Esophagus muscularis mucosa (tissue), 4 donors: ENCODE results near the gene FOXP2. TPM values are rescaled to one million over a fixed set of nuclear protein-coding genes. Genes with fewer than 3 reads are reported as not detected.

Experiments used
- DNase-seq: peaks from one replicate; pipeline ENCODE4 v3.0.0-alpha.2; 2017; ENCODE audit errors: extremely low spot score
- H3K27ac ChIP-seq, 4 donors: fragments of 200-600 bp; sonication (generic); replicated peaks in 1 of 4; 1 replicate in 3 of 4; 2 replicates in 1 of 4; pipeline ENCODE4 v1.5.1; 2016 to 2019; ENCODE audit warnings: mild to moderate bottlenecking in 1 of 4
- H3K27me3 ChIP-seq, 4 donors: fragments of 200-600 bp; sonication (generic); one replicate each; pipeline versions ENCODE4 v1.5.1 to v1.6.0; 2016 to 2019
- H3K36me3 ChIP-seq, 4 donors: fragments of 200-600 bp; sonication (generic); one replicate each; pipeline ENCODE4 v1.5.1; 2016 to 2019
- H3K4me1 ChIP-seq, 4 donors: fragments of 200-600 bp; sonication (generic); one replicate each; pipeline ENCODE4 v1.5.1; 2016 to 2019
- H3K4me3 ChIP-seq, 4 donors: fragments of 200-600 bp; sonication (generic); 1 replicate in 2 of 4; 2 replicates in 2 of 4; pipeline ENCODE4 v1.5.1; 2016 to 2019; ENCODE audit warnings: mild to moderate bottlenecking in 4 of 4, moderate library complexity in 1 of 4
- H3K9me3 ChIP-seq, 4 donors: fragments of 200-600 bp; sonication (generic); 1 replicate in 3 of 4; 2 replicates in 1 of 4; pipeline ENCODE4 v1.5.1; 2016 to 2019
- EP300 ChIP-seq: sonication (generic); formaldehyde crosslinking; IDR thresholded peaks from one replicate; pipeline ENCODE4 v1.6.1; 2017; ENCODE audit warnings: antibody characterized with exemption
- POLR2A ChIP-seq: fragments of 450-650 bp; IDR thresholded peaks from one replicate; pipeline ENCODE4 v1.6.1; 2017; ENCODE audit warnings: antibody characterized with exemption, moderate library complexity, mild to moderate bottlenecking, low read depth
- POLR2AphosphoS5 ChIP-seq, 2 donors: sonication (generic); formaldehyde crosslinking; IDR thresholded peaks; one replicate each; pipeline ENCODE4 v1.6.1; 2017; ENCODE audit warnings: antibody characterized with exemption in 2 of 2
- WGBS: methylation state at CpG from one replicate; pipeline ENCODE4 v1.1.5; 2018; 5-methylcytosine and 5-hydroxymethylcytosine counted together
- intact Hi-C: fragments of 100-400 bp; cut with DNase I; formaldehyde crosslinking; loops from one replicate; pipeline ENCODE4 v1.15.1; 2023
- total RNA-seq, 4 donors: library from RNA; depleted of rRNA; stranded (reverse); fragments of >200 nt; gene quantifications; one replicate each; pipeline versions ENCODE4 v1.1.0 to v1.2.1, GENCODE V29; 2016
- TF ChIP-seq, protein P1 (sequence below), 3 experiments: fragments of 200-600 bp in 2 of 3; fragments of 450-650 bp in 1 of 3; sonication (generic) in 2 of 3; IDR thresholded peaks; one replicate each; pipeline ENCODE4 v1.5.1; 2017 to 2019; ENCODE audit warnings: antibody characterized with exemption in 3 of 3, mild to moderate bottlenecking in 2 of 3, moderate library complexity in 1 of 3

Gene FOXP2
- total RNA-seq, 4 donors from 2014 or later = 37.1 to 54.2 (median 48.0) TPM

DNA sequence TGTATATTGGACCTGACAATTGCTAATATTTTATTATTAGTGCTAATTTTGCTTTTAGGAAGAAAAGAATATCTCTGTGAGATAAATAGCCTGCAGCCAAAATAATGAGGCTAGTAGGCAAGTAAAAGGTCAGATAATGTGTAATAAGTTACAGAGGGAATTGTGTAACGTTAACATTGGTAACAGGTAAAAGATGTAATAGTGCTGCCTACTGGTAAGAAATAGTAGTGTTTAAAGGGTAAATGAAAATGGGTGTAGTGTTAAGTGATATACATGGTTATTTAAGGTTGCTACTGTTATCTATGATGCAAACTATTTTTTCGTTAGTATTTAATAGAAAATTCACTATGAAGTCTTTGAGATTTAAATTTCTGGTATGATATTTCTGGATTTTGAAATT lies 9.2 kb upstream of the FOXP2 start:
- Histone ChIP-seq H3K36me3 (no peaks in the 10 kb centered on the region), H3K27me3 (no peaks in the 10 kb centered on the region), H3K27ac (no peak overlapping the region), H3K4me3 (no peak overlapping the region), H3K4me1 (peaks cover 0 to 13% (median 11%) of the 10 kb centered on the region in 4 donors), H3K9me3 (no peaks in the 10 kb centered on the region)
- DNase-seq = no peak
- TF ChIP-seq POLR2AphosphoS5 (IDR thresholded peaks at IDR 0.05) (no peak), POLR2A (no peak)
- TF ChIP-seq, protein P1, sequence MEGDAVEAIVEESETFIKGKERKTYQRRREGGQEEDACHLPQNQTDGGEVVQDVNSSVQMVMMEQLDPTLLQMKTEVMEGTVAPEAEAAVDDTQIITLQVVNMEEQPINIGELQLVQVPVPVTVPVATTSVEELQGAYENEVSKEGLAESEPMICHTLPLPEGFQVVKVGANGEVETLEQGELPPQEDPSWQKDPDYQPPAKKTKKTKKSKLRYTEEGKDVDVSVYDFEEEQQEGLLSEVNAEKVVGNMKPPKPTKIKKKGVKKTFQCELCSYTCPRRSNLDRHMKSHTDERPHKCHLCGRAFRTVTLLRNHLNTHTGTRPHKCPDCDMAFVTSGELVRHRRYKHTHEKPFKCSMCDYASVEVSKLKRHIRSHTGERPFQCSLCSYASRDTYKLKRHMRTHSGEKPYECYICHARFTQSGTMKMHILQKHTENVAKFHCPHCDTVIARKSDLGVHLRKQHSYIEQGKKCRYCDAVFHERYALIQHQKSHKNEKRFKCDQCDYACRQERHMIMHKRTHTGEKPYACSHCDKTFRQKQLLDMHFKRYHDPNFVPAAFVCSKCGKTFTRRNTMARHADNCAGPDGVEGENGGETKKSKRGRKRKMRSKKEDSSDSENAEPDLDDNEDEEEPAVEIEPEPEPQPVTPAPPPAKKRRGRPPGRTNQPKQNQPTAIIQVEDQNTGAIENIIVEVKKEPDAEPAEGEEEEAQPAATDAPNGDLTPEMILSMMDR (IDR thresholded peaks at IDR 0.05) = peak; percentile 48 to 59 (median 53)
- WGBS = 36% methylated on average over 2 of the region's 2 CpGs
- intact Hi-C loops = no loop called here

DNA sequence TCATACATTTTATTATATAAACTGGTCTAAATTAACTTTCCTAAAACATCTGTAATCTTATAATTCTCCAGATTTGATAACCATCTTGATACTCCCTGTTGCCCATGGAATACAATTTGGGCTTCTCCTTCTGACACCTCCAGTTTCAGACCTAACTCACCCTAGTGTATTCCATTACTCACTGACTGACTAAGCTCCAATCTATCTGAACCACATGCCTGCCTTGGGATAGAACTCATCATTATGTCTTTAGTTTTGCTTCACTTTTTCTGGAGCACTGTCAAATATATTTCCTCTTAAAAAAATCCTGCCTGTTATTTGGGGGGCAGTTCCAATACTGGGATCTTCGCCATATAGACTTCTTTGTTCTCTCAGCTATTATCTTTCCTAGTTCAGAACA lies 4.9 kb upstream of the FOXP2 start:
- no peak overlapping the region for H3K4me3 ChIP-seq
- no peaks in the 10 kb centered on the region for H3K27me3 ChIP-seq
- peaks cover 6 to 45% (median 44%) of the 10 kb centered on the region in 4 donors for H3K4me1 ChIP-seq
- H3K9me3 ChIP-seq = no peaks in the 10 kb centered on the region
- no peak overlapping the region for H3K27ac ChIP-seq
- DNase-seq = no peak
- TF ChIP-seq EP300 (no peak), POLR2AphosphoS5 (IDR thresholded peaks at IDR 0.05) (no peak)
- TF ChIP-seq, protein P1 (IDR thresholded peaks at IDR 0.05) = no peak
- WGBS = 84% methylated on average over 1 of the region's 1 CpG
- intact Hi-C loops = no loop called here
- no peaks in the 10 kb centered on the region for H3K36me3 ChIP-seq

DNA sequence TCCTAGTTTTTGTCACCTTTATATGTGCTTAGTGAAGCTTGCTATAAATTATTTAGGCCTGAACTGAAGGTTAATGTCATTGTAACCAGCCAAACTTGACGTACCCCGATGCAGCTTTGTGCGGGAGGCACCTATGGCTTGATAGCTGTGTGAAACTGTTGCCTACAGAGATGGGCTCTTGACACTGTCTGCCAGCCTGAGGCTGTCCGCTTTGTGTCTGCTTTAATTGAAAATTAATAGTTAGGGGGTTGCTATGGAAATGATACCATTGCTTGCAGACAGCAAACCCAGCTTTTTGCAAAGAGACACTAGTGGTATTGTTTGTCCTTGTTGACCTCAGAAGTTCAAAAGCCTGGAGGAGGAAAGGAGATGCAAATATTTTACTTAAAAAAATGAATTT lies 2.1 kb upstream of the FOXP2 start:
- Histone ChIP-seq H3K4me3 (peak overlapping the region in 3 of 4 donors; percentile 18 to 31 (median 26)), H3K4me1 (peaks cover 6 to 37% (median 35%) of the 10 kb centered on the region in 4 donors), H3K27ac (peak overlapping the region; percentile 82 to 83 (median 82)), H3K27me3 (no peaks in the 10 kb centered on the region), H3K36me3 (no peaks in the 10 kb centered on the region), H3K9me3 (no peaks in the 10 kb centered on the region)
- intact Hi-C loops = no loop called here
- TF ChIP-seq POLR2A = no peak
- no peak for DNase-seq
- 40% methylated on average over 4 of the region's 4 CpGs for WGBS

DNA sequence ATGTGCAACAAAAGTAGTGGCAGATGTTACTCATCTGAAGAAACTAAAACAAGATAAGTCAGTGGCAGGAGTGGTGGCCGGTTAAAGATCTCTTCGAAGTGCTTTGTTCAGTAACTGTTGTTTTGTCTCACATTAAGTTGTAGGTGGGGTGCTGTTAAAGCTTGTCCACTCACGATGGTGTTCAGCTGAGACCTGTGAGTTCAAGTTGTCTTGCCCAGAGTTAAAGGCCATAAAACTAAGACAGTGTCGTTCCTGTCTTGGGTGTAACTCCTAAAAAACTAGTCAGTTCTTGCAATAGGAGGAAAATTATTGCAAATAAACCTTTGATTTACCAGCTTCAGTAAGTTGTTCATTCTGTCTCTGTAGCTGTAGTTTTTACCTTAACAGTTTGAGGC lies 857 bp upstream of the FOXP2 start:
- peak overlapping the region; percentile 8 to 58 (median 55) for H3K4me3 ChIP-seq
- intact Hi-C loops = no loop called here
- no peak for DNase-seq
- no peaks in the 10 kb centered on the region for H3K27me3 ChIP-seq
- peaks cover 6 to 34% (median 33%) of the 10 kb centered on the region in 4 donors for H3K4me1 ChIP-seq
- peak overlapping the region; percentile 82 to 83 (median 82) for H3K27ac ChIP-seq
- H3K36me3 ChIP-seq = no peaks in the 10 kb centered on the region
- no peak for TF ChIP-seq POLR2AphosphoS5 (IDR thresholded peaks at IDR 0.05)
- no peak for TF ChIP-seq EP300
- TF ChIP-seq POLR2A = no peak
- TF ChIP-seq, protein P1 (IDR thresholded peaks at IDR 0.05) = no peak
- 27% methylated on average over 4 of the region's 4 CpGs for WGBS
- H3K9me3 ChIP-seq = no peaks in the 10 kb centered on the region

DNA sequence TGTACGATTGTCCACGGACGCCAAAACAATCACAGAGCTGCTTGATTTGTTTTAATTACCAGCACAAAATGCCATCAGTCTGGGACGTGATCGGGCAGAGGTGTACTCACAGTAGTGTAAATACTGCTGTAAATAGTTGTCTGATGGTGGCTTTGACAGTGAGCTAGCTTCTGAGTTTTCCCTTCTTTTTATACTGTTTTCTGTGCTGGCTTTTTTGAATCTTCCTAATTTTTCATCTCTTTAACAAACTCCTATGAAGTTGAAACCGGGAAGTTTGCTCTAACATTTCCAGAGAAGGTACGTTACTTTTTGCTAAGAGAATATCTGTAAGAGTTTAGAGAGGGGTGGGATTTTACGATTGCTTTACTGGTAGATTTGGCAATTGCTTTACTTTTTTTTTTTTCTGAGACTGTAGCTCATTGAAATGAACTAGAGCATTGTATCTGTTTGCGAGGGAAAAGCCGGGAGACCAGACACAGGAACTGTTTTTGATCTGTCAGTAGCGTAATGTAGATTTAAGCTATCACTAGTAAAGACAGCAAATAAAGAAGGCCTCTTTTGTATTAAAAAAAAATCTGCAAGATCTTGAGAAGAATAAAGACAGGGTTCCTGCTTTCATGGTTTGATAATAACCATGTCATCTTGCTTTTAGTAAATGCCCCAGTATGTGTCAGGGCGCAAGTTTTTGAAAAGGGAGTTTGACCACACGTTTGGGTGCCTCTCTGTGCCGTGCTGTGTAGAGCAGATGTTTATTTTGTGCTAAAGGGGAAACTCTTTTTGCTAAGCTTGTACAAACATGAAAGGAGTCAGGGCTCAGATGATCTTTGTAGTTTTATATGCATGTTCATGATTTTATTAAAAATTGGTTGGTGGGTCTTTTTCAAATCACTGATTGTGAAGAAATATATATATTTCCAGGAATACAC lies 712 bp downstream of the FOXP2 start:
- no peaks in the 10 kb centered on the region for H3K27me3 ChIP-seq
- H3K27ac ChIP-seq = peak overlapping the region; percentile 82 to 83 (median 82)
- intact Hi-C loops = no loop called here
- H3K36me3 ChIP-seq = no peaks in the 10 kb centered on the region
- H3K9me3 ChIP-seq = no peaks in the 10 kb centered on the region
- 18% methylated on average over 14 of the region's 14 CpGs for WGBS
- TF ChIP-seq EP300 = no peak
- TF ChIP-seq POLR2AphosphoS5 (IDR thresholded peaks at IDR 0.05) = no peak
- TF ChIP-seq POLR2A = no peak
- TF ChIP-seq, protein P1 (IDR thresholded peaks at IDR 0.05) = no peak
- H3K4me3 ChIP-seq = peak overlapping the region; percentile 45 to 58 (median 55)
- H3K4me1 ChIP-seq = peaks cover 6 to 41% (median 40%) of the 10 kb centered on the region in 4 donors
- DNase-seq = no peak
